GM21737 (cell line): ENCODE results near the gene GRAP.
A peak's percentile ranks its signal among the peaks of the same experiment; 100 is the strongest.

Experiments used
- ATAC-seq: cut with Tn5 transposase; IDR thresholded peaks from one replicate; pipeline ENCODE4 v1.9.1; 2021; ENCODE audit warnings: mild to moderate bottlenecking, moderate library complexity; ENCODE audit not compliant: unreplicated experiment

The GRAP gene

DNA sequence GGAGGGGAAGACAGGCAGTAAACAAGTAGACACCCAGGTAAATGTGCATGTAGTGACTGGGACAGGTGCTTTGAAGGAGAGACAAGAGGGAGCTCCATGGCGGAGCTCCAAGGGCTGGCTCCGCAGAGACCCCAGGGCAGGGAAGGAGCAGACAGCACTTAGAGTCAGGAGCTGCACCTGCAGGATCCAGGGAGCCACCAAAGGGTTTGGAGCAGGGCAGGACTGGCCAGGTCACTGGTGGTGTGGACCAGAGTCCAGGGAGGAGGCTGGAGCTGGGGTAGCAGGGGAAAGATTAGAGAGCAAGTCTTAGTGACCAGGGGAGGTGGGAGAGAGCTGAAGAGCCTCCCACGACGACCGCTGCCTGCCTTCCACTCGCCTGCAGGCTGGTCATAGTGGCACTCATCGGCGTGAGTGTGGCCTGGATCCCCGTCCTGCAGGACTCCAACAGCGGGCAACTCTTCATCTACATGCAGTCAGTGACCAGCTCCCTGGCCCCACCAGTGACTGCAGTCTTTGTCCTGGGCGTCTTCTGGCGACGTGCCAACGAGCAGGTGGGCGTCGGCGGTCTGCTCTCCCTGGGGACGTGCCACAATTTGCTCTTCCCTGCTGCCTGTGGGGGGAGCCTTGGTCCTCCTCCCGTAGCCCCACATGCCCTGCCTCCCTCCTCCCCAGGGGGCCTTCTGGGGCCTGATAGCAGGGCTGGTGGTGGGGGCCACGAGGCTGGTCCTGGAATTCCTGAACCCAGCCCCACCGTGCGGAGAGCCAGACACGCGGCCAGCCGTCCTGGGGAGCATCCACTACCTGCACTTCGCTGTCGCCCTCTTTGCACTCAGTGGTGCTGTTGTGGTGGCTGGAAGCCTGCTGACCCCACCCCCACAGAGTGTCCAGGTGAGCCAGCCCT, 27.5 kb downstream of the GRAP start:
- ATAC-seq: no peak

DNA sequence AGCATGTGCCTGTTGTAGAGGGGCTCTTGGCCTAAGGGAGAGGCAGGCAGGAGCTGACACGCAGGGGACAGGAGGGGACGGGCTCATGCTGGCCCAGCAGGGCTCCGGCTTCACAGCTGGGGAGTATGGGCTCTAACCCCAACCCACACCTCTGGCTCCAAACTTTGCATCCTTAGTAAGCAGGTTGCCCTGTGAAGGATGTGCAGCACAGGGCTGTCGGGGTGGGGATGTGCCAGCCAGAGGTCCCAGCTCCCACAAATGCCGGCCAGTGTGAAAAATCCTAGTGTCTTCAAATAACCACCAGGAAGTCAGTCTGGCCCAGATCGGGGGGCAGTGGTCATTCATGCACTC, 28.2 kb downstream of the GRAP start:
- no peak for ATAC-seq

DNA sequence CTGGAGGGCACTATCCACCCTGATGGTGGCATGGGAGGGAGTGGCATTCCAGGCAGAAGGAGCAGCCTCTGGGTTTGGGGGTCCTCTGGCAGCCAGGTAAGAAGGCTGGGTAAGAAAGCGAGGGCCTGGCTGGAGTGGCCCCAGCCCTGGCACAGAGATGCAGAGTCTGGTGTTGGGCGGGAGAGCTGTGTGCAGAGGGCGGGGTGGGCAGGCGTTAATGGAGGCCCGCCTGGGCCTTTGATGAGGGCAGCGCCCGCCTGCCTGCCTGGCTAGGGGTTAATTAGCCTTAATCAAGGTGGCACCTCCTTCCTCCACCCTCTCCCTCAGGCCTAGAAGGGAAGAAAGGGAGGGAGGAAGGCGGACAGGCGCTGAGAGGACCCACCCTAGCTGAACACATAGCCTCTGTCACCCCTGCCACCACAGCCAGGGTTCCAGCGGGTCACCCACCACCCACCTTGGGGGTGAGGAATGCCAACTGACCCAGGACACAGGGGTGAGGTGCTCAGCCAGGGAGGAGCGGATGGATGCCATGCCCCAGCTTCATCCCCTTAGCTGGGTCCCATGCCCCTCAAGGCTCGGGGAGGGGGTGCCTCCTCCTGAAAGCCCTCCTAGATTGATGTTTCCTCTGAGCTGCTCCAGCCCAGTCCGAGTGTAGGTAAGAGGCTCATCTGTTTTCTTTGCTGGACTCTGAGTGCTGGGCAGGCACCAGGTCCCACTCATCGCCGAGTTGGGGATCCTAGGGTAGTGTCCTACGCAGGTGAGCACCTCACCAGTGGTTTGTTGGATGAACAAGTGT, 28.8 kb downstream of the GRAP start:
- no peak for ATAC-seq

DNA sequence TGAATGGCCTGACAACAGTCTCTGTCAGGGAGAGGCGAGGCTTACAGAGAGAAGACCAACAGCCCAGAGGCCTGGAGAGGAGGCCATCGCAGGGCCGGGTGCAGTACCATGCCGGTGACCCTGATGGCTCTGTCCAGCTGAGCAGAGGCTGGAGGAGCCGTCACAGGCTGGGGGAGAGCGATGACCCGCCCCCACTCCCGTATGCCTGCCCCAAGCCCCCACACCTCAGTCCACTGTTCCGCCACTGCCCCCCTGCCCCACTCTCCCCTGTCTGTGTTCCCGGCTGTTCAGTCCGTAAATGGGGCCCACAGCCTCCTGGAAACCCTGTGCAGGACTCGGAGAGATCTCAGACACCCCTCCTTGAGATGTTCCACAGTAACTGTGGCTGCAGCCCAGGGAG, 29.4 kb downstream of the GRAP start:
- no peak for ATAC-seq

DNA sequence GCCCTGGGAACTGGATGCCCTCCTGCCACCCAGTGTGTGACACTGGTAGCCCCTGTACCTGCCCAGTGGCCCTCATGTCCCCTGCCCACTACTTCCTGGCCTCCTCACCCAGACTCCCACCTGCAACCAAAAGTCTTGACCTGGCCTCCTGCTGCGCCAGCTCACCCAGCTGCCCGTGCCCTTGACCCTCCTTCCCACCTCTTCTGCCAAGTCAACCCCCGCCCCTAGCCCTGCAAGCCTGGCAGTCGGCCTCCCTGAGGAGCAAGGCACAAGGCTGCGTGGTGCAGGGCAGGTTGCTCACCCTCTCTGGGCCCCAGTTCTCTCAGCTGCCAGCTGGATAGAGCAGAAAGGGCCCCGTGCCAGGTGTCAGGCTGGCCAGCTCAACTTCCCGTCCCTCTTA, 29.9 kb downstream of the GRAP start:
- no peak for ATAC-seq

DNA sequence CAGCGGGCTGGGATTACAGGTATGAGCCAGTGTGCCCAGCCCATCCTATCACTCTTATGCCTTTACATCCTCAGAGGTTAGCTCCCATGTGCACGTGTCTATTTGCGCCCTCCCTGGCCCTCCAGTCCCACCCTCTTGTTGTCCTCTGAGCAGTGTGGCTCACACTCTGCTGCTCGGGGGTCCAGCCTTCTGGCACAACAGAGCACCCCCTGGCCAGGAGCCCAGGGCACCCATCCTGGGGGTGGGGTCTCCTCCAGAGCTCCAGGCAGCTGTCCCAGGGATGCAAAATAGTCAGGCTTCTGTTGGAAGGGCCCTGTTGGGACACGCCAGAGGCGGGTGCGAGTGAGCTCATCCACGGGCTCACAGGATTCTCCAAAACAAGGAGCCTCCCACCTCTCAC, 30.5 kb downstream of the GRAP start:
- no peak for ATAC-seq

DNA sequence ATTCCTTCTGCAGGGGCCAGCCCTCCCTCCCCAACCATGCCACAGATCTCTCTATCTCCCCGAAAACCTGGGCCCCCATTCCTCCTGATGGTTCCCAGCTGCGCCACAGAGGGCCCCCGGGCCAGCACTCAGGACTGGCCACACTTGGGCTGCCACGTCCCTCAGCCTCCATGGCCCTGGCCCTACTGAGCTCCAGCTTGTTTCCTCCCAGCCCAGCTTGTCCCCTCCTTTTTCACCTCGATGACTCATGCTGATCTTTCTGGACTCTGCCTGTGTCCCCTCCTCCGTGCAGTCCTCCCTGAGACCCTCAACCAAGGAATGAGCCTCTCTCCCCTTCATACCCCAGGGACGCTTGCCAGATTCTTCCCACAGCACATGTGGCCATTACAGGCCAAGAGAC, 31.3 kb downstream of the GRAP start:
- no peak for ATAC-seq

DNA sequence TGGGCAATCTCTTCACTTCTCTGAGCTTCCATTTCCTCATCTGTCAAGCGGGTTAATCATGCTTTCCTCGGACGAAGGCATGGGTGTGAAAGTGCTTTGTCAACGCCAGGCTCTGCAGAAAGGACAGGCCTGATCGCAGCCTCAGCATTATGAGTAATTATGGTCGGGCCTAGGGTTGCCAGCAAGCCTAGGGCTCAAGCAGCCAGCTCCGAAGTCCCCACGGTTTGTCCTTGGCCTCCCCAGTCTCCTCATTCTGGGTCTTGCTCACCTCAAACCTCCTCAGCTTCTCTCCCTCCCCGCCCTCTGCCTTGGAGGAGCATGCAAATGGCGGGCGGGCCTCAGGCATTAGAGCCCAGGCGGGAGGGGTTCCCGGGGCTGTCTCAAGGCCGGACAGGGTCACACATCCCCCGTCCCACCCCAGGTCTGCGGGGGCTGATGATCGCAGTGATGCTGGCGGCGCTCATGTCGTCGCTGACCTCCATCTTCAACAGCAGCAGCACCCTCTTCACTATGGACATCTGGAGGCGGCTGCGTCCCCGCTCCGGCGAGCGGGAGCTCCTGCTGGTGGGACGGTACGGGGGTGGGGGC, 32.0 kb downstream of the GRAP start:
- ATAC-seq: no peak

DNA sequence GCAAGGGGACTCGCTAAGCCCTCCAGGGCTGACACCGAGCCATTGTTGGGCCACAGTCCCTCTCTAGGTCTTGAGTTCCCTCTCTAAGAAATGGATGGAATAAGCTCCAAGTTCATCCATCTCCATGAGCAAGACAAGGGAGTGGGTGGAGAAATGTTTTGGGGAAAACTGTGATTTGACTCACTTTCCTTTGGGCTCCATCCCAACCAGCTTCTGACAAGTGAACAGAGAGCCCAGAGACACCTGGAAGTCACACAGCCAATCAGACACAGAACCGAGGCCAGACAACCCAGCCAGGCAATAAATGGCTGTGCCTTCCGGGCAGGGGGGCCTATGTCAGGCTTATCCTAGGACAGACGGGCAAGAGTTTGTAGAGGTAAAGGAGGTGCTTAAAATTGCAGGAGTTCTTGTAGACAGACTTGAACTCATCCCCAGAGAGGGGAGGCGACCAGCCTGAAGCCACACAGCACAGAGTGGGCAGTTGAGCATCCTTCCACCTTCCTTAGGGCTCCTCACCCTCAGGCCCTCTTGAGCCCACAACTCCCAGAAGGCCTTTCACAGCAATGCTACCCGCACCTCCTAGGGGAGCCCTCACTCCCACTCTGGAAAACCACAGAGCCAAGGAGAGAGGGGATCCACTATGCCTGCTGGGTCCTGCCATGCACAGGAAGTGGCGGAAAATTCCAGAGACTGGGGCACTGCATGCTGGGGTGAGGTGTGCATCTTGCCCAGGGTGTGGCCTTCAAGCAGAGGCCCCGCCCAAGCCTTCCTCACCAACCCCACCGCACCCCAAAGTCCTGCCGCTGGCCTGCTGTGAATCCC, 32.7 kb downstream of the GRAP start:
- ATAC-seq: no peak

DNA sequence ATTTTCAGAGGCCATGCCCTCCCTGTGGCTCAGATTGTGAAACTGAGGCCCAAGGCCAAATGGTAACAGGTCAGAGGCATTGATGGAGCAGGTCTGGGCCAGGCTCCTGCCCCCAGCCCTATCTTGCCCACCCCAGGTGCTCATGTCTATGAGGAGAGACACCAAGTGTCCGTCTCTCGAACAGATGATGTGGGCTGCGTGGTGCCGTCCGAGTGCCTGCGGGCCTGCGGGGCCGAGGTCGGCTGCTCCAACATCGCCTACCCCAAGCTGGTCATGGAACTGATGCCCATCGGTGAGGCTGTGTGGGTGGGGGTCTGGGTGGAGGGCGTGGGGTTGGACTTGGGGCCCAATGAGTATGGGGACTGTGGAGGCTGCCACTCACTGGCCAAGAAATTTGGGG, 33.5 kb downstream of the GRAP start:
- no peak for ATAC-seq

DNA sequence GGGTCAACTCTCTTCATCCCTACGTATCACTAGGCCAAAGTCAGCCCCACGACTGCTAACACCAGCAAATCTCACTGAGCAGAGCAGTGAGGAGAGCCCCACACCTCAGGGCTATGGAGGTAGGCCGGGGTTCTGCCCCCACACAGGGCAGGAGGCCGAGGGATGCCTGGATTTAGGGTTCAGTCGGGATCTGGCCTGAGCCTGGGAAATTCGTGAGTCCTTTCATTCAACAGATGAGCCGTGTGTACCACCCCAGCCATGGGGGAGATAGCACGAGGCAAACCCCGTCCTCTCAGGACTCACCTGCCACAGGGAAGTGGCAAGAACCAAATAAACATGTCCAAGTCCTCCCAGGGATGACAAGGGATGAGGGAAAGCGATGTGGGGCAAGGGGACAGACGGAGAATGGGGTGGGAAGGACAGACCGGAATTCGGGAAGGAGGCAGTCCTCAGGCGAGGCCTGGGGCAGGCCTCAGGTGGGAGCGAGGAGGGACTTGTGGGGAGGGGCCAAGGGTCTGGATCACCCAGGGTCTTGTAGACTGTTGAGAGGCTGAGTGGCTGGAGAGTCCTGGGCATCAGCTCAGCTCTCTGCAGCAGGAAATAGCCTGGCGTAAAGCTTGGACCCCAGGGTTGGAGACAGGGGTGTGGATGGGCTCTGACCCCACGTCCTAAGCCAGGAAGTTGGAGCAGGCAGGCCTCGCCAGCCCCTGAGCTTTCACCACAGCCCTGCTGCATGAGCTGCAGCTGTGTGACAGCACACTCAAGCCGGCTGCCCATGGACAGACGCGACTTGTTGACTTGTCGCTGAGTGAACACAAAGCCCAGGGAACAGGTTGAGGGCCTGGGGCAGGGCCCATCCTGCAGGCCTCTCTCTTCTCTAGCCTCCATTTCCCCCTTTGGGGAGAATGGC, 34.3 kb downstream of the GRAP start:
- no peak for ATAC-seq

DNA sequence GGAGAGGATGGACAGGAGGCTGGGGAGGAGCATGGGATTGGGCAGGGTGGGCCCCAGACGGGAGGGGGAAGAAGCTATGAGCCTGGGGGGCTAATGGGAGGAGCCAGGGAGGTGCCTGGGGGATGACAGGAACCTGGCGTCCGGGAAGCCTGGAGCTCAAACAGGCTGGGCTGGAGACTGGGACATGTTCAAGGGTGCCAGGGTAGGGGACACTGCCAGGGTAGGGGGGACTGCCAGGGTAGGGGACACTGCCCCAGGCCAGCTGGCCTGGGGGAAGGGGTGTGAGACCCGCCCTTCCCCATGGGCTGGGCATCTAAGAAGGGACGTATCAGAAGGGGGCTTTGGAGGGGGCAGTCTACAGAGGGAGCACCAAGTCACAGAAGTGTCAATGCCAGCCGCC, 35.2 kb downstream of the GRAP start:
- no peak for ATAC-seq

DNA sequence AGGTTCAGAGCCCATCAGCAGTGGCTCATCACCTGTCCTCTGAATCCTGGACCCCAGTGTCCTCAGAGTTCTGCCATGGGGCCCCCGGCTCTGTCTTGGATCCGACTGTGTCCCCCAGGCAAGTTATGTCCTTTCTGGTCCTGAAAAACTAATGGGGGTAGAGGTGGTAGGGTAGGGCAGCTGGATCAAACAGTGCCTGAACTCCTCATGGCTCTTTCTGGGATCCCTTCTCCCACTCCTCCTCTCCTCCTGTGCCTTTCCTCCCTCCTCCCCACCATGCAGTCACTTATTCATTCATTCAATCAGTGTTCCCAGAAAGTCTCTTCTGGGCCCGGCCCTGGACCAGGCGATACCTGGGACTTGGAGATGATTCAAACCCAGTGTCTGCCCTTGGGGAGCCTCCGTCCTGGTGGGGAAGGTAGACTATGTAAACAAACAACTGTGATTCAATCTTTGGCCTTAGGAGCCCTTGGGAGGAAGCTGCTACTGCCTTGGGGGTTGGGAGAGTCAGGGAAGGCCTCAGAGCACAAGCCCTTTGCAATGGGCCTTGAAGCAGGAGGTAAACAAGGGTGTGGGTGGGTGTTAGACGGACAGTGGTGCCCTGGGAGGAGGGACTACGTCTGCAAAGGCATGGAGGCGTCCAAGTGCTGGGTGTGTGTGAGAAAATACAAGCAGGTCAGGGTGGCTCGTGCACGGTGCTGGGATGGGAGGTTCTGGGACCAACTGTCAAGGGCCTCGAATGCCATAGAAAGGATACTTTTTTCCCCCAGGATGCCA, 35.8 kb downstream of the GRAP start:
- ATAC-seq: no peak

DNA sequence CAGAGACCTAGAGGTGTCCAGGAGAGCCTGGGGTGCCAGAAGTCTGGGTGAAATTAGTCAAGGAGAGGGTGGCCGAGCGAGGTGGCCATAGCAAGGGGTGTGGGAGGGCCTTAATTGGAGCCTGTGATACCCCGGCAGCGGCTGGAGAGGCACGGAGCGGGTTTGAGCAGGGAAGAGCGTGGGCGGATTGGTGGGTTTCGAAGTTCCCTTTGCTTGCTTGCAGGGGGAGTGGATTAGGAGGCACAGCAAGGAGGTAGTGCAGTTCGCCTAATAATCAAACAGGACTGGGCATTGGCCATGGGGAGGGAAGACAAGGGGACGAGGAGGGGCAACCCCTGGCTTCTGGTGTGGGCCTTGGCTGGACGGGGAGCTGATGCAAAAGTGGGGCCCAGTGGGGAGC, 36.8 kb downstream of the GRAP start:
- ATAC-seq: no peak

DNA sequence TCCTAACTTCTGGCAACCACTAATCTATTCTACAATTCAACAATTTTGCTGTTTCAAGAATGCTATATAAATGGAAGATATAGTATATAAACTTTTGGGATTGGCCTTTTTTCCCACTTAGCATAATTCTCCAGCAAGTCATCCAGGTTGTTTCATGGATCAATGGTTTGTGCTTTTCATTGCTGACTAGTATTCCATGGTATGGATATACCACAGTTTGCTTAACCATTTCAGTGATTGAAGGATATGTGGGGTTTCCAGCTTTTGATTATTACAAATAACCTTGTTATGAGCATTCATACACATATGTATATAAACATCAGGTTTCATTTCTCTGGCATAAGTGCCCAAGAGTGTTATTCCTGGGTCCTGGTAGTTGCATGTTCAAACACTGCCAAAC, 40.1 kb downstream of the GRAP start:
- no peak for ATAC-seq

DNA sequence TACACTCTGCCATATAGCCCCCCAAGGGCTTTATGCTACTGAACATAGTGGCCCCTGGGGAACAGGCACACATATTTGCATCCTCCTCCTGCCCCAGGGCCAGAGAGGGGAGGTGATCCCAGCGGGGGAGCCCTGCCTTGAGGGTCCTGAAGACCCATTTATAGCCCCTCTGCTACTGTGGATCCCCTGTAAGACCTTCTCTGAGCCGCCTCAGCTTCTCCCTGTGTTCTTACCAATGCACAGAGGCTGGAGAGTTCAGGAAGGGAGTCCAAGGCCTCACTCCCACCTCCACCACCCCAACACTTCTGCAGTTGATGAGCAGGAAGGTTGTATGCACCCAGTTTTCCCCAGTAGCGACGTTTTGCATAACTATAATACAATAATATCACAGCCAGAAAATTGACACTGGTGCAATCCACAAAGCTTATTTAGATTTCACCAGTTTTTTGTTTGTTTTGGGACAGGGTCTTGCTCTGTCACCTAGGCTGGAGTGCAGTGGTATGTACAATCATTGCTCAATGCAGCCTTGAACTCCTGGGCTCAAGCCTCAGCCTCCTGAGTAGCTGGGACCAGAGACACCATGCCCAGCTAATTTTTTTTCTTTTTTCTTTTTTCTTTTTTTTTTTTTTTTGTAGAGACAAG, 40.8 kb downstream of the GRAP start:
- no peak for ATAC-seq

DNA sequence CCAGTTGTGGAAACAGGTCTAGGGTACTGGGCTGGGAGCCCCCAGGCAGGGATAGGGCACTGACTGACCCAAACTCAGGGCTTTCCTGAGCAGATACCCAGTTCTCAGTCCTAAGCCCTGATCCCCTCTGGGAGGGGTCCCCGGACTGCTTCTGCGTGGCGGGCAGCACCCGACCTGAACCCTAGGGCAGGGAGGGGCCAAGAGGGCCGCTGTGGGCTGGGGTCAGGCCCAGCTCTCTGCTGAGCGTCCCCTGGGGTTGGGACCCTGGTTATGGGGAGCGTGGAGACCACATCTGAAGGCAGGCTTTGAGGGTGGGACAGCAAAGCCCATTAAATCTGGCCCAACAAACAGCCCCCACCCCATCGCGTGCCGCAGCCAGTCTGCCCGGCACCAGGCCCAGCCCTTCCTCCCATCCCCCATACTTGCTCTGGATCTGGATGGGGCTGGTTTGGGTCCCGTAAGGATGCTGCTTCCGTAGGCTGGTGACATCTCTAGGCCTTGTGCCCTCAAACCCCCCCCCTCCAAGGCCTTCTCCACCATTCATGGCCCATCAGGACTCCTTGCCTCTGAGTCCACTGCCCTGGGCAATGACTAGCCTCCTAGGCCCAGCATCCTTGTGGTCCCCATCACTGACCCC, 41.5 kb downstream of the GRAP start:
- no peak for ATAC-seq

DNA sequence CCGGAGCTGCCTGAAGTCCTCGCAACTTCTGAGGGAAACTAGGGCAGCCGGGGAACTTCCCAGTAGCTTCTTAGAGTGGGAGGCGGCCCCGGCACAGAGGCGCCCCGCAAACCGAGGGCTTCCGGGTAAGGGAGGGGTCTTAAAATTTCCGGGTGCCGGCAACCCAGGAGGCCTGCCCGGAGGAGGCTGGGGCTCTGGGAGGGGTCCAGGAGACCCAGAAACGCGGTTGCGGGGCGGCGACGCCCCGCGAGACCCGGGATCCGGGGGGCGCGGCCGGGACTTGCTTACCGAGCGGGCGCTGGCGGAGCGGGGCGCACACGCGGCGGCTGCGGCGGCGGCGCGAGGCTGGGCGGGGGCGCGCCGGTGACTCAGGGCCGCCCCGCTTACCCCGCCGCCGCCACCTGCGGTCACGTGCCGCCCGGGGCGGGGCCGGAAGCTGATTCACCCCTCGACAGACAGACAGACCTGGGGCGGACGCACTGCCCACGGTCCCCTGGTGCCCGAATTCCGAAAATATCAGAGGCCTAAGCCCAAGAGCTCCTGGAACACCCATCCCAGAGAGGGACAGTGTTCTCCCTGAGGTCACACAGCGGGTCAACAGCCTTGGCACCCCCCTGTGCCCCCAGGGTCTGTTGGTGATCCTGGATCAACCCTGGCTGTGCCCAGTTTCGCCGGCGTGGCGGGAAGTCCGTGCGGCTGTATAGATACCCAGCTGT, 42.2 kb downstream of the GRAP start, which contains the start of gene FAM83G:
Gene FAM83G (minus strand): TSS at position 344 of the 716 bp plus-strand sequence. CDS start 723 bp downstream, outside the sequence.
- peak; percentile 76 for ATAC-seq
